Neural cell (in vitro differentiated cells): Measurements from ENCODE around the gene TMEM232. TPM values are rescaled to one million over a fixed set of nuclear protein-coding genes. Genes with fewer than 3 reads are reported as not detected.

ENCODE experiments used
- H2AFZ ChIP-seq: fragments of 200-600, 300-800 bp; sonication (generic), shearing (Covaris generic); 2 replicates; pipeline ENCODE4 v1.6.0; 2014; ENCODE audit warnings: low read depth, mild to moderate bottlenecking, antibody characterized with exemption, low read length, moderate library complexity
- H3F3A ChIP-seq: fragments of 200-600 bp; shearing (Covaris generic); 2 replicates; pipeline ENCODE4 v1.6.1; 2016; ENCODE audit warnings: mild to moderate bottlenecking, moderate library complexity, mixed read lengths, antibody characterized with exemption, low read length; ENCODE audit not compliant: insufficient read depth, poor library complexity, severe bottlenecking
- H3K27ac ChIP-seq: fragments of 200-600, 300-800 bp; sonication (generic), shearing (Covaris generic); 2 replicates; pipeline ENCODE4 v1.5.1; 2014; ENCODE audit warnings: mild to moderate bottlenecking, low read length, moderate library complexity
- H3K27me3 ChIP-seq: fragments of 300-800, 200-600 bp; sonication (generic), shearing (Covaris generic); 2 replicates; pipeline ENCODE4 v1.6.0; 2014; ENCODE audit warnings: mild to moderate bottlenecking, low read depth, low read length, moderate library complexity; ENCODE audit not compliant: insufficient read depth
- H3K36me3 ChIP-seq: fragments of 300-800, 200-600 bp; sonication (generic), shearing (Covaris generic); 2 replicates; pipeline ENCODE4 v1.5.1; 2014; ENCODE audit warnings: mild to moderate bottlenecking, antibody characterized with exemption, low read length, moderate library complexity; ENCODE audit not compliant: insufficient read depth
- H3K4me2 ChIP-seq: fragments of 300-800, 200-600 bp; sonication (generic), shearing (Covaris generic); 2 replicates; pipeline ENCODE4 v1.6.0; 2014; ENCODE audit warnings: mild to moderate bottlenecking, low read length
- H3K4me3 ChIP-seq: fragments of 300-800, 200-600 bp; sonication (generic), shearing (Covaris generic); 2 replicates; pipeline ENCODE4 v1.5.1; 2014; ENCODE audit warnings: mild to moderate bottlenecking, low read length, moderate library complexity
- H3K79me2 ChIP-seq: fragments of 200-600 bp; shearing (Covaris generic); replicated peaks from 2 replicates; pipeline ENCODE4 v1.6.0; 2014; ENCODE audit warnings: mild to moderate bottlenecking, low read length, moderate library complexity; ENCODE audit not compliant: insufficient read depth
- H3K9ac ChIP-seq: fragments of 300-800, 200-600 bp; sonication (generic), shearing (Covaris generic); 2 replicates; pipeline ENCODE4 v1.6.1; 2016; ENCODE audit warnings: mild to moderate bottlenecking, low read length, mixed read lengths
- H3K9me2 ChIP-seq: fragments of 200-600 bp; shearing (Covaris generic); 2 replicates; pipeline ENCODE4 v1.6.1; 2016; ENCODE audit warnings: mild to moderate bottlenecking, low read length, mixed read lengths; ENCODE audit not compliant: insufficient read depth
- H3K9me3 ChIP-seq: fragments of 200-600, 300-800 bp; sonication (generic), shearing (Covaris generic); 2 replicates; pipeline ENCODE4 v1.6.1; 2016; ENCODE audit warnings: mild to moderate bottlenecking, mixed run types, low read length, moderate library complexity, mixed read lengths
- H4K20me1 ChIP-seq: fragments of 200-600 bp; shearing (Covaris generic); 2 replicates; pipeline ENCODE4 v1.6.1; 2016; ENCODE audit warnings: mild to moderate bottlenecking, mixed run types; ENCODE audit not compliant: insufficient read depth
- CTCF ChIP-seq: fragments of 450-650 bp; IDR thresholded peaks from 2 replicates; pipeline ENCODE4 v1.5.1; 2014; ENCODE audit warnings: antibody characterized with exemption, mild to moderate bottlenecking, moderate library complexity; ENCODE audit not compliant: poor library complexity, severe bottlenecking
- EP300 ChIP-seq: fragments of 450-650 bp; conservative IDR thresholded peaks from 2 replicates; pipeline ENCODE4 v1.6.1; 2014; ENCODE audit warnings: antibody characterized with exemption, mild to moderate bottlenecking, moderate library complexity; ENCODE audit not compliant: poor library complexity, severe bottlenecking
- EZH2 ChIP-seq: fragments of 200-600, 300-800 bp; shearing (Covaris generic), sonication (generic); IDR thresholded peaks from 2 replicates; pipeline ENCODE4 v1.6.1; 2014; ENCODE audit warnings: antibody characterized with exemption, low read length, borderline replicate concordance, mild to moderate bottlenecking; ENCODE audit not compliant: insufficient read depth, poor library complexity, severe bottlenecking
- MXI1 ChIP-seq: fragments of 450-650 bp; conservative IDR thresholded peaks from 2 replicates; pipeline ENCODE4 v1.6.1; 2014; ENCODE audit warnings: antibody characterized with exemption, mild to moderate bottlenecking; ENCODE audit not compliant: poor library complexity, severe bottlenecking
- POLR2AphosphoS5 ChIP-seq: IDR thresholded peaks from 2 replicates; pipeline ENCODE4 v1.6.1; 2012
- RAD21 ChIP-seq: fragments of 450-650 bp; conservative IDR thresholded peaks from 2 replicates; pipeline ENCODE4 v1.6.1; 2014; ENCODE audit warnings: antibody characterized with exemption, mild to moderate bottlenecking, moderate library complexity
- REST ChIP-seq: IDR thresholded peaks from 2 replicates; pipeline ENCODE4 v1.6.1; 2012; ENCODE audit warnings: borderline replicate concordance
- SMC3 ChIP-seq: fragments of 450-650 bp; conservative IDR thresholded peaks from 2 replicates; pipeline ENCODE4 v1.6.1; 2014; ENCODE audit warnings: antibody characterized with exemption, mild to moderate bottlenecking, moderate library complexity; ENCODE audit not compliant: poor library complexity
- TAF1 ChIP-seq: IDR thresholded peaks from 2 replicates; pipeline ENCODE4 v1.6.1; 2012; ENCODE audit warnings: low read depth
- polyA plus RNA-seq: library from polyadenylated mRNA; depleted of rRNA; stranded (reverse); fragments of >200 nt; gene quantifications from 2 replicates; pipeline ENCODE4 v1.2.3, GENCODE V29; 2014

TMEM232 gene
- polyA plus RNA-seq, 1 donor from 2014 or later = 7.4 TPM

DNA sequence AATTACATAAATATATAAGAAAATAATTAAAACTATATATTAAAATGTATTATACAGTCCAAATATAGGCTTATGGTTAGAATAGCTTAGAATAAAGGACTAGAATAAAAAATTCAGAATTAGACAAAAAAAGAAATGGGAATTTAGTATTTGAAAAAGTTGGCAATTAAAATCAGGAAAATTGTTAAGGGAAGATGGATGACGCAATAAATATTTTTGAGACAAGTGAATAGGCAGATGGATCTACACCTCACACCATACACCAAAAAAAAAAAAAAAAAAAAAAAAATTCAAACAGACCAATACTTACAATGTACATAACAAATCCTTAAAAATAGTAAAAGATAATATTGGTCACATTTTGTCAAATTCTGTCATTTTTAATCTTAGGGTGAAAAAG is 200.7 kb downstream of the TMEM232 start:
- Histone ChIP-seq H3K79me2 (no peaks in the 10 kb centered on the region), H3K27me3 (no peaks in the 10 kb centered on the region), H3K9me2 (no peaks in the 10 kb centered on the region), H3K27ac (no peak overlapping the region), H3F3A (no peaks in the 10 kb centered on the region), H3K9ac (no peak overlapping the region), H3K4me2 (no peak overlapping the region), H3K4me3 (no peak overlapping the region), H4K20me1 (no peaks in the 10 kb centered on the region), H2AFZ (no peak overlapping the region), H3K9me3 (no peaks in the 10 kb centered on the region), H3K36me3 (no peaks in the 10 kb centered on the region)
- TF ChIP-seq EP300 (no peak), MXI1 (no peak), REST (no peak), RAD21 (no peak)

- Histone ChIP-seq H3K9me3 (no peaks in the 10 kb centered on the region), H4K20me1 (no peaks in the 10 kb centered on the region), H3K27me3 (peaks cover 2% of the 10 kb centered on the region), H2AFZ (no peak overlapping the region), H3K4me2 (no peak overlapping the region), H3K27ac (no peak overlapping the region), H3K79me2 (no peaks in the 10 kb centered on the region), H3K9ac (no peak overlapping the region), H3K36me3 (no peaks in the 10 kb centered on the region), H3K4me3 (no peak overlapping the region), H3F3A (no peaks in the 10 kb centered on the region), H3K9me2 (no peaks in the 10 kb centered on the region)
- TF ChIP-seq EZH2 = no peak
- no peak for TF ChIP-seq TAF1
- TF ChIP-seq SMC3 = no peak
- TF ChIP-seq POLR2AphosphoS5 = no peak
- TF ChIP-seq EP300 = no peak
- TF ChIP-seq RAD21 = no peak
- no peak for TF ChIP-seq CTCF
- no peak for TF ChIP-seq MXI1
- TF ChIP-seq REST = no peak
These were observed 209.1 kb downstream of the TMEM232 start for GRCh38 chr5:110517396-110517795.
